Progenitor cell of endocrine pancreas (in vitro differentiated cells): Measurements from ENCODE around the gene CHRDL2. TPM values are rescaled to one million over a fixed set of nuclear protein-coding genes. Genes with fewer than 3 reads are reported as not detected.

ENCODE experiments used
- DNase-seq: peaks from one replicate; pipeline ENCODE4 v3.0.0; 2021; ENCODE audit warnings: low spot score; ENCODE audit not compliant: unreplicated experiment
- H3K27ac Mint-ChIP-seq: 2 replicates; pipeline ENCODE4 v1.8.0; 2021; ENCODE audit warnings: mild to moderate bottlenecking, moderate library complexity, mixed read lengths
- H3K27me3 Mint-ChIP-seq: 2 replicates; pipeline ENCODE4 v1.8.0; 2021; ENCODE audit warnings: mixed read lengths
- H3K36me3 Mint-ChIP-seq: 2 replicates; pipeline ENCODE4 v1.8.0; 2022; ENCODE audit warnings: mixed read lengths; ENCODE audit not compliant: insufficient read depth
- H3K4me1 Mint-ChIP-seq: 2 replicates; pipeline ENCODE4 v1.8.0; 2021; ENCODE audit warnings: low read depth, mixed read lengths
- H3K4me3 Mint-ChIP-seq: 2 replicates; pipeline ENCODE4 v1.8.0; 2021; ENCODE audit warnings: low read depth, mild to moderate bottlenecking, moderate library complexity, mixed read lengths
- H3K9me3 Mint-ChIP-seq: 2 replicates; pipeline ENCODE4 v1.8.0; 2021; ENCODE audit warnings: low read depth, mixed read lengths
- total RNA-seq: library from RNA; stranded (reverse); gene quantifications from 2 replicates; pipeline ENCODE4 v1.2.1, GENCODE V29; 2021
- TF ChIP-seq, protein P1 (sequence below): fragments of 200-600 bp; sonication (generic); IDR thresholded peaks from one replicate; pipeline ENCODE4 v1.5.0; 2021; ENCODE audit warnings: antibody characterized with exemption, mild to moderate bottlenecking; ENCODE audit not compliant: unreplicated experiment

Gene CHRDL2
- total RNA-seq, 1 donor from 2014 or later = 2.5 TPM

DNA sequence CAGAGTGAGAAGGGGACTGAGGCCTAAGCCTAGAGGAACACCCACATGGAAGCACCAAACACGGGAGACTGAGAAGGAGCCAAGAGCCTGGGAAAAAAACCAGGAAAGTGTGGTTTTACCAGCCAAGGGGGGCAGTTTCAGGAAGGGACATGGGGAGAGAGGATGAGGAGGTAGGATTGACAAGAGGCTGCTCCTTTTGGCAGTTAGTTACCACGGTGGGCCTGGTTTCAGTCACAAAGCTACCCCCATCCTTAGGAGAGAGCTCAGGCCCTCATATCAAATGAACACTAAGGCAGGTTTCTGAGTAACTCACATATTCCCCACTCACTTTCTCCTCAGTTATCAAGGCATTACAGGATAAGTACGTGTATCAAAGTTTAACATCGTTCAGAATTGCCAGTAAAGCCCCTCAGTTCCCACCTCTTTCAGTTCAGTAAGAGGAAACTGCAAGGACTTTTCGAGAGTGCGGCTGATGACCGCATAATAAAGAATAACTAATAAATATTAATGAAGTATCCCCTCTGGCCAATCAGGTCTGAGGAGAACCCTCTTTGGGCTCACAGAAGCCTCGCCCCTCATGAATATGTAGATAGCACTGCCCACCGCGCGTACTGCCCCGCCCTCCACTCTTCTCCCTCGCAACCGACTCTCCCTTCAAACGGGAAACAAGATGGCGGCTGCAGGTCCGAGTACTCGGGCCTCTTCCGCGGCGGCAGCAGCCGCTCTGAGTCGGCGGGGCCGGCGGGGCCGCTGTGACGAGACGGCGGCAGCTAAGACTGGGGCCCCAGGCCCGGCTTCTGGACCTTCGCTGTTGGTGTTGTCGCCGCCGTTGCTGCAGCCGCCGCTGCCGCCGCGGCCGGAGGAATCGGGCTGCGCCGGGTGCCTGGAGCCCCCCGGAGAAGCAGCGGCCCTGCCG is 17.2 kb upstream of the CHRDL2 start, which contains the start of gene RNF169:
TSS of gene RNF169 (plus strand) at position 639 of the 916 bp plus-strand sequence. CDS start at position 671, 32 bp downstream.
- Mint-ChIP-seq H3K4me3 (peak within 1 kb of the TSS; percentile 96), H3K27ac (peak within 1 kb of the TSS; percentile 92), H3K9me3 (no peaks in the 10 kb centered on the region), H3K27me3 (peaks cover 3% of the 10 kb centered on the region), H3K36me3 (peaks cover 4% of the 10 kb centered on the region), H3K4me1 (peaks cover 19% of the 10 kb centered on the region)
- TF ChIP-seq, protein P1, sequence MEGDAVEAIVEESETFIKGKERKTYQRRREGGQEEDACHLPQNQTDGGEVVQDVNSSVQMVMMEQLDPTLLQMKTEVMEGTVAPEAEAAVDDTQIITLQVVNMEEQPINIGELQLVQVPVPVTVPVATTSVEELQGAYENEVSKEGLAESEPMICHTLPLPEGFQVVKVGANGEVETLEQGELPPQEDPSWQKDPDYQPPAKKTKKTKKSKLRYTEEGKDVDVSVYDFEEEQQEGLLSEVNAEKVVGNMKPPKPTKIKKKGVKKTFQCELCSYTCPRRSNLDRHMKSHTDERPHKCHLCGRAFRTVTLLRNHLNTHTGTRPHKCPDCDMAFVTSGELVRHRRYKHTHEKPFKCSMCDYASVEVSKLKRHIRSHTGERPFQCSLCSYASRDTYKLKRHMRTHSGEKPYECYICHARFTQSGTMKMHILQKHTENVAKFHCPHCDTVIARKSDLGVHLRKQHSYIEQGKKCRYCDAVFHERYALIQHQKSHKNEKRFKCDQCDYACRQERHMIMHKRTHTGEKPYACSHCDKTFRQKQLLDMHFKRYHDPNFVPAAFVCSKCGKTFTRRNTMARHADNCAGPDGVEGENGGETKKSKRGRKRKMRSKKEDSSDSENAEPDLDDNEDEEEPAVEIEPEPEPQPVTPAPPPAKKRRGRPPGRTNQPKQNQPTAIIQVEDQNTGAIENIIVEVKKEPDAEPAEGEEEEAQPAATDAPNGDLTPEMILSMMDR = no peak
- DNase-seq = peak; percentile 76

DNA sequence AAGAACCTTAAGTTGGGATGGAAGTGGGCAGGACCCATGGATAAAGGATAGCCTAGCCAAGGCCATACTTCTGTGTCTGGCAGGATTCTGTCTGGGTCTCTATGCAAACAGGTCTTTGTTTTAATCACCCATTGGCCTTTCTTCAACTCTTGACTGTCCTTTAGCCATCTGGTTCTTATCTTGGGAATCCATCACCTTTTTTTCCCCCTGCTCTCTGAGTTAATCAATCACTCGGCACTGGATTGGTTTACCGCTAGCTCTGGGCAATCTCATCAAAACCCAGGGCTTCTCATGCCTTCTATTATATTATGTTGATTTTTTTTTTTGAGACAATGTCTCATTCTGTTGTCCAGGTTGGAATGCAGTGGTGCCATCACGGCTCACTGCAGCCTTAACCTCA is 15.6 kb upstream of the CHRDL2 start:
- peaks cover 3% of the 10 kb centered on the region for H3K36me3 Mint-ChIP-seq
- H3K4me1 Mint-ChIP-seq = peaks cover 19% of the 10 kb centered on the region
- TF ChIP-seq, protein P1 = no peak
- H3K27ac Mint-ChIP-seq = no peak overlapping the region
- DNase-seq = no peak
- no peak overlapping the region for H3K4me3 Mint-ChIP-seq
- H3K9me3 Mint-ChIP-seq = no peaks in the 10 kb centered on the region
- H3K27me3 Mint-ChIP-seq = peaks cover 3% of the 10 kb centered on the region

DNA sequence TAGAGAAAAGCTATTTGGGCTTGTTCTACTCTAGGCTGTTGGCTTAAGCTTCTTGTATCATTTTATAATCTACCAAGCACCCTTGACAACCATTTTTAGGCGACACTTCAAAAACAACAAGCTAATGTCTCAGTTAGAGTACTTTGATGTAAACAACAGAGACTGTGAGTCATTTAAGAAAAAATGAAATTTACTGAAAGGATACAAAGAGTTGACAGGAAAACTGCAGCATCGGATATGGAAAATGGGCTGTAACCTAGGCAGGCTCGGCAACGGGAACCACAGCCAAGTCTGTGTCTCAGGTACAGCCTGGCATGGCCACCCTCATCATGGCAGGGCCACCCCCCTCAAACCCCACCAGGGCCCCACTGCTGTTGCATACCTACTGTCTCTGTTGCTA is 13.1 kb upstream of the CHRDL2 start:
- no peaks in the 10 kb centered on the region for H3K9me3 Mint-ChIP-seq
- DNase-seq = no peak
- peaks cover 10% of the 10 kb centered on the region for H3K4me1 Mint-ChIP-seq
- no peak overlapping the region for H3K4me3 Mint-ChIP-seq
- peaks cover 3% of the 10 kb centered on the region for H3K27me3 Mint-ChIP-seq
- H3K36me3 Mint-ChIP-seq = no peaks in the 10 kb centered on the region
- TF ChIP-seq, protein P1 = no peak
- no peak overlapping the region for H3K27ac Mint-ChIP-seq

DNA sequence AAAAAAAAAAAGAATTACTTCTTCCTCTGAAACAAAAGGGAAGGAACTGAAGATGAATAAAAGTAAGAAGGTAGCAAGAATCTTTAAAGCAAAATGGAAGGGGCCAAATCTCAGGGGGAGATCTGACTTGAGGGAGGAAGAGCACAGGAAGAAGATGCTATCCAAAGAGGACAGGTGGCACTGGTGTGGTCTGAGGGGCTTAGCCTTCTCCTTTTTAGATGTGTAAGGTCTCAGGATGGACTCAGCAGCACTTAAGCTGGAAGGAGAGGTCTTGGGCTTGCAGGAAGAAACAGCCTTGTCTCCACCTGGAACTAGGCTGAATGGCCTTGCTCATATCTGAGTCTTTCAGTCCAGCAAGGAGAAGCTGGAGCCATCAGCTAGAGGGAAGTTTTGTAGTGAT is 12.4 kb upstream of the CHRDL2 start:
- H3K36me3 Mint-ChIP-seq = no peaks in the 10 kb centered on the region
- no peak for DNase-seq
- TF ChIP-seq, protein P1 = no peak
- H3K4me1 Mint-ChIP-seq = peaks cover 10% of the 10 kb centered on the region
- no peaks in the 10 kb centered on the region for H3K9me3 Mint-ChIP-seq
- H3K4me3 Mint-ChIP-seq = no peak overlapping the region
- peaks cover 3% of the 10 kb centered on the region for H3K27me3 Mint-ChIP-seq
- no peak overlapping the region for H3K27ac Mint-ChIP-seq

DNA sequence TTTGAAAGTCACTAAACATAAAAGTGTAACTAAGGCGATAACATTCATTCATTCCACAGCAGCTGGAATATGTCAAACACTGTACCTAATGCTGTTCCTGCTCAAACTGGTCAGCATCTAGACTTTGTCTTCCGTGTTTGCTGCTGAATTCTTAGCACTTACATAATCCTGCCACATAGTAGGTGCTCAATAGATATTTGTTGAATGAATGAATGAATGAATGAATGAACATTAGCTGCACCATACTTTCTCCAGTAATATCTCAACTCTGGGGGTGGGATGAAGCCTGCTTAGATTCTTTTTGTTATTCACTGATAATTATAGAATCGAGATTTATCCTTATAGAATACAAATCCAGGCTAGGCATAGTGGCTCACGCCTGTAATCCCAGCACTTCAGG is 10.8 kb upstream of the CHRDL2 start:
- TF ChIP-seq, protein P1 = no peak
- Mint-ChIP-seq H3K4me1 (peaks cover 2% of the 10 kb centered on the region), H3K27ac (no peak overlapping the region), H3K27me3 (peaks cover 9% of the 10 kb centered on the region), H3K36me3 (no peaks in the 10 kb centered on the region), H3K9me3 (no peaks in the 10 kb centered on the region), H3K4me3 (no peak overlapping the region)
- DNase-seq = no peak
